Vagina (tissue), 2 donors: Measurements from ENCODE around the gene CHD9. TPM values are rescaled to one million over a fixed set of nuclear protein-coding genes. Genes with fewer than 3 reads are reported as not detected.
"Not testable (repeated sequence)": the region's sequence is repeated elsewhere in the genome, so short reads cannot be mapped to it uniquely, and the experiment has no call there.

ENCODE experiments used
- DNase-seq, 2 donors: peaks; one replicate each; pipeline ENCODE4 v3.0.0-alpha.2; 2017; ENCODE audit errors: extremely low spot score in 2 of 2
- H3K27ac ChIP-seq: fragments of 200-600 bp; sonication (generic); one replicate; pipeline ENCODE4 v1.5.1; 2019
- H3K27me3 ChIP-seq: fragments of 200-600 bp; sonication (generic); one replicate; pipeline ENCODE4 v1.5.1; 2019
- H3K36me3 ChIP-seq, 2 donors: fragments of 200-600 bp; sonication (generic); one replicate each; pipeline ENCODE4 v1.5.1; 2017 to 2019
- H3K4me1 ChIP-seq: fragments of 200-600 bp; sonication (generic); one replicate; pipeline ENCODE4 v1.5.1; 2019
- H3K4me3 ChIP-seq, 2 donors: fragments of 200-600 bp; sonication (generic); 1 replicate in 1 of 2; 2 replicates in 1 of 2; pipeline ENCODE4 v1.5.1; 2016 to 2019
- H3K9me3 ChIP-seq: fragments of 200-600 bp; sonication (generic); one replicate; pipeline ENCODE4 v1.5.1; 2019
- CTCF ChIP-seq, 3 experiments: fragments of 450-650 bp in 2 of 3; fragments of 200-600 bp in 1 of 3; sonication (generic) in 1 of 3; IDR thresholded peaks; one replicate each; pipeline ENCODE4 v1.5.1; 2017 to 2019; ENCODE audit warnings: antibody characterized with exemption in 3 of 3, mild to moderate bottlenecking in 2 of 3, moderate library complexity in 2 of 3
- POLR2A ChIP-seq, 2 donors: fragments of 450-650 bp; IDR thresholded peaks; one replicate each; pipeline ENCODE4 v1.6.1; 2017; ENCODE audit warnings: antibody characterized with exemption in 2 of 2, mild to moderate bottlenecking in 2 of 2, moderate library complexity in 2 of 2
- POLR2AphosphoS5 ChIP-seq, 2 donors: sonication (generic); formaldehyde crosslinking; IDR thresholded peaks; one replicate each; pipeline ENCODE4 v1.9.0; 2017; ENCODE audit warnings: antibody characterized with exemption in 2 of 2, mild to moderate bottlenecking in 2 of 2, low read depth in 1 of 2; ENCODE audit not compliant: insufficient read depth in 1 of 2
- intact Hi-C: fragments of 100-400 bp; cut with DNase I; formaldehyde crosslinking; loops from one replicate; pipeline ENCODE4 v1.15.1; 2023
- total RNA-seq: library from RNA; depleted of rRNA; stranded (reverse); fragments of >200 nt; gene quantifications from one replicate; pipeline ENCODE4 v1.2.3, GENCODE V29; 2016

CHD9 gene
- total RNA-seq, 1 donor from 2014 or later, result 77.6 TPM

- no peak for TF ChIP-seq POLR2A (IDR thresholded peaks at IDR 0.05)
- no peak for TF ChIP-seq POLR2AphosphoS5 (IDR thresholded peaks at IDR 0.05; ENCODE audit: insufficient read depth in 1 of 2, low read depth in 1 of 2)
- no peak for TF ChIP-seq CTCF (IDR thresholded peaks at IDR 0.05)
- Histone ChIP-seq H3K36me3 (peaks cover 0 to 42% of the 10 kb centered on the region in 2 donors), H3K9me3 (no peaks in the 10 kb centered on the region), H3K4me3 (no peak overlapping the region), H3K27me3 (no peaks in the 10 kb centered on the region), H3K4me1 (no peaks in the 10 kb centered on the region), H3K27ac (no peak overlapping the region)
- DNase-seq, result no peak
- intact Hi-C loops, result no loop called here
Measured at GRCh38 chr16:53262645-53263044, 207.9 kb downstream of the CHD9 start.

- Histone ChIP-seq H3K4me3 (no peak overlapping the region), H3K4me1 (no peaks in the 10 kb centered on the region), H3K27ac (no peak overlapping the region), H3K9me3 (no peaks in the 10 kb centered on the region), H3K36me3 (peaks cover 0 to 49% of the 10 kb centered on the region in 2 donors), H3K27me3 (no peaks in the 10 kb centered on the region)
- TF ChIP-seq POLR2AphosphoS5 (IDR thresholded peaks at IDR 0.05; ENCODE audit: insufficient read depth in 1 of 2, low read depth in 1 of 2) (no peak), CTCF (IDR thresholded peaks at IDR 0.05) (no peak), POLR2A (IDR thresholded peaks at IDR 0.05) (no peak)
- DNase-seq, result no peak
- intact Hi-C loops, result no loop called here
Measured at GRCh38 chr16:53266156-53266555, 211.4 kb downstream of the CHD9 start.

- H3K4me1 ChIP-seq, intact Hi-C loops, H3K4me3 ChIP-seq, H3K27ac ChIP-seq, H3K9me3 ChIP-seq, H3K27me3 ChIP-seq, DNase-seq: not testable (repeated sequence)
- peaks cover 0 to 59% of the 10 kb centered on the region in 2 donors for H3K36me3 ChIP-seq
Measured at GRCh38 chr16:53278498-53278897, 223.7 kb downstream of the CHD9 start.

GRCh38 chr16:53281280-53281679 lies 226.5 kb downstream of the CHD9 start:
- TF ChIP-seq POLR2A (IDR thresholded peaks at IDR 0.05), result no peak
- TF ChIP-seq CTCF (IDR thresholded peaks at IDR 0.05), result no peak
- no peak for TF ChIP-seq POLR2AphosphoS5 (IDR thresholded peaks at IDR 0.05; ENCODE audit: insufficient read depth in 1 of 2, low read depth in 1 of 2)
- peaks cover 9% of the 10 kb centered on the region for H3K4me1 ChIP-seq
- no peak overlapping the region for H3K27ac ChIP-seq
- no peaks in the 10 kb centered on the region for H3K27me3 ChIP-seq
- no peaks in the 10 kb centered on the region for H3K9me3 ChIP-seq
- peaks cover 0 to 46% of the 10 kb centered on the region in 2 donors for H3K36me3 ChIP-seq
- intact Hi-C loops, result loop anchor here (5.0 kb wide), 1 partner anchor 229 kb away; the partner anchor contains the start of genes CHD9 and CHD9NB
- no peak overlapping the region for H3K4me3 ChIP-seq
- DNase-seq, result no peak

GRCh38 chr16:53281859-53282258 lies 227.1 kb downstream of the CHD9 start:
- H3K27me3 ChIP-seq, result no peaks in the 10 kb centered on the region
- H3K27ac ChIP-seq, result no peak overlapping the region
- TF ChIP-seq POLR2A (IDR thresholded peaks at IDR 0.05) (no peak), CTCF (IDR thresholded peaks at IDR 0.05) (no peak), POLR2AphosphoS5 (IDR thresholded peaks at IDR 0.05; ENCODE audit: insufficient read depth in 1 of 2, low read depth in 1 of 2) (no peak)
- DNase-seq, result no peak
- H3K9me3 ChIP-seq, result no peaks in the 10 kb centered on the region
- intact Hi-C loops, result loop anchor here (5.0 kb wide), 1 partner anchor 230 kb away; the partner anchor contains the start of genes CHD9 and CHD9NB
- H3K4me3 ChIP-seq, result no peak overlapping the region
- H3K36me3 ChIP-seq, result peaks cover 0 to 46% of the 10 kb centered on the region in 2 donors
- peaks cover 9% of the 10 kb centered on the region for H3K4me1 ChIP-seq
